HT1080 (cell line): ENCODE results near the gene CA5A. TPM values are rescaled to one million over a fixed set of nuclear protein-coding genes. Genes with fewer than 3 reads are reported as not detected.
A peak's percentile ranks its signal among the peaks of the same experiment; 100 is the strongest.
"Not testable (repeated sequence)": the region's sequence is repeated elsewhere in the genome, so short reads cannot be mapped to it uniquely, and the experiment has no call there.

Source experiments
- DNase-seq: peaks from one replicate; pipeline ENCODE4 v3.0.0-alpha.2; 2015; ENCODE audit warnings: low read depth
- total RNA-seq: library from RNA; depleted of rRNA; stranded (reverse); fragments of >200 nt; shearing (Covaris generic); gene quantifications from 2 replicates; pipeline ENCODE4 v1.2.3, GENCODE V29; 2014

Gene CA5A
- total RNA-seq, 1 experiment from 2014 or later = not detected

- peak; percentile 31 for DNase-seq
Observed at GRCh38 chr16:87897521-87898505, 38.5 kb downstream of the CA5A start.

GRCh38 chr16:87896924-87897520, 39.3 kb downstream of the CA5A start:
- not testable (repeated sequence) for DNase-seq

GRCh38 chr16:87896176-87896890, 40.0 kb downstream of the CA5A start:
- DNase-seq = not testable (repeated sequence)

GRCh38 chr16:87895641-87896141, 40.6 kb downstream of the CA5A start:
- peak; percentile 72 for DNase-seq

- peak; percentile 45 for DNase-seq
Observed at GRCh38 chr16:87894005-87894404, 42.3 kb downstream of the CA5A start.

GRCh38 chr16:87891764-87892163, 44.6 kb downstream of the CA5A start:
- no peak for DNase-seq

- not testable (repeated sequence) for DNase-seq
Observed at GRCh38 chr16:87889762-87890161, 46.6 kb downstream of the CA5A start.

- DNase-seq = not testable (repeated sequence)
Observed at GRCh38 chr16:87888346-87888745, 48.0 kb downstream of the CA5A start.

- DNase-seq = not testable (repeated sequence)
Observed at GRCh38 chr16:87887931-87888330, 48.4 kb downstream of the CA5A start.

GRCh38 chr16:87885371-87885967, 50.9 kb downstream of the CA5A start:
- not testable (repeated sequence) for DNase-seq

- DNase-seq = no peak
Observed at GRCh38 chr16:87882436-87883019, 53.8 kb downstream of the CA5A start.

- no peak for DNase-seq
Observed at GRCh38 chr16:87881324-87882200, 54.8 kb downstream of the CA5A start.

- DNase-seq = no peak
Observed at GRCh38 chr16:87880117-87880696, 56.1 kb downstream of the CA5A start.

- not testable (repeated sequence) for DNase-seq
Observed at GRCh38 chr16:87879411-87880013, 56.8 kb downstream of the CA5A start.

GRCh38 chr16:87878704-87879103, 57.6 kb downstream of the CA5A start:
- no peak for DNase-seq

- no peak for DNase-seq
Observed at GRCh38 chr16:87877942-87878507, 58.3 kb downstream of the CA5A start.

- DNase-seq = no peak
Observed at GRCh38 chr16:87874639-87875427, 61.5 kb downstream of the CA5A start.
